K562 (cell line): Measurements from ENCODE around the gene ZNF296. TPM values are rescaled to one million over a fixed set of nuclear protein-coding genes. Genes with fewer than 3 reads are reported as not detected.

ENCODE experiments used
- ATAC-seq: fragments of 200-7000 bp; cut with Tn5 transposase; 3 replicates; pipeline ENCODE4 v1.9.1; 2020; ENCODE audit warnings: moderate library complexity
- BruUV-seq: library from RNA; stranded (reverse); fragments of 400-500 nt; replicated peaks from 2 replicates; lab custom pipeline; 2021; lab: Mats Ljungman, UMichigan
- CTCF ChIA-PET: fragments of 300-600 bp; formaldehyde crosslinking; extraction: SDS; loops from one replicate; lab custom pipeline; 2021; ENCODE audit warnings: low intra/inter-chr PET ratio; lab: Yijun Ruan, JAX
- POLR2A ChIA-PET: fragments of 300-600, 350-650 bp; sonication (Branson Sonifier 250); formaldehyde crosslinking; extraction: SDS; loops from one replicate; lab custom pipeline; 2021; ENCODE audit warnings: antibody characterized with exemption, inconsistent platforms; lab: Yijun Ruan, JAX
- DNase-seq, 4 experiments: peaks; one replicate each; pipeline versions ENCODE4 v3.0.0 to v3.0.0-alpha.2; 2011 to 2018; ENCODE audit warnings: low spot score in 3 of 4, mixed read lengths in 3 of 4; ENCODE audit errors: extremely low read depth in 1 of 4
- FAIRE-seq: peaks from 2 replicates; lab custom pipeline; 2011; peaks lifted over from hg19 to GRCh38; lab: Jason Lieb, UNC
- H2AFZ ChIP-seq: 2 replicates; pipeline ENCODE4 v1.6.0; 2011; ENCODE audit warnings: low read depth, low read length, control low read depth, inconsistent platforms
- H3K27ac ChIP-seq: fragments of 200-600 bp; 3 replicates; pipeline ENCODE4 v1.8.0; 2011; ENCODE audit warnings: low read depth, mild to moderate bottlenecking, control low read depth, inconsistent platforms, low read length, moderate library complexity, mixed read lengths; ENCODE audit errors: extremely low read depth
- H3K27me3 ChIP-seq, 2 experiments: fragments of 300-600 bp in 1 of 2; 2 replicates in 1 of 2; 3 replicates in 1 of 2; pipeline versions ENCODE4 v1.6.0 to v1.8.0; 2011; ENCODE audit warnings: inconsistent platforms in 2 of 2, low read length in 2 of 2, mild to moderate bottlenecking in 1 of 2, mixed read lengths in 1 of 2, moderate library complexity in 1 of 2; ENCODE audit not compliant: control insufficient read depth in 2 of 2, insufficient read depth in 2 of 2
- H3K36me3 ChIP-seq: fragments of 300-600 bp; 3 replicates; pipeline ENCODE4 v1.8.0; 2011; ENCODE audit warnings: mild to moderate bottlenecking, low read length, inconsistent platforms; ENCODE audit not compliant: control insufficient read depth, insufficient read depth
- H3K4me1 ChIP-seq, 2 experiments: fragments of 200-600 bp in 1 of 2; replicated peaks in 1 of 2; 2 replicates in 1 of 2; 3 replicates in 1 of 2; pipeline versions ENCODE4 v1.5.1 to v1.8.0; 2011; ENCODE audit warnings: inconsistent platforms in 2 of 2, low read length in 2 of 2, mild to moderate bottlenecking in 1 of 2, mixed read lengths in 1 of 2, moderate library complexity in 1 of 2; ENCODE audit not compliant: control insufficient read depth in 2 of 2, insufficient read depth in 2 of 2
- H3K4me2 ChIP-seq: 2 replicates; pipeline ENCODE4 v1.6.1; 2011; ENCODE audit warnings: low read length, control low read depth, inconsistent platforms, mixed read lengths; ENCODE audit not compliant: insufficient read depth
- H3K4me3 ChIP-seq: fragments of 200-600 bp; sonication (generic), shearing (Covaris generic); 2 replicates; pipeline ENCODE4 v1.5.1; 2016; ENCODE audit warnings: control low read depth, inconsistent platforms
- H3K79me2 ChIP-seq: fragments of 200-600 bp; 3 replicates; pipeline ENCODE4 v1.8.0; 2011; ENCODE audit warnings: low read length, inconsistent platforms; ENCODE audit not compliant: control insufficient read depth, insufficient read depth
- H3K9ac ChIP-seq, 2 experiments: 2 replicates each; pipeline versions ENCODE4 v1.6.0 to v1.6.1; 2011; ENCODE audit warnings: low read depth in 2 of 2, low read length in 2 of 2, control low read depth in 1 of 2, inconsistent platforms in 1 of 2, mild to moderate bottlenecking in 1 of 2, mixed read lengths in 1 of 2; ENCODE audit not compliant: insufficient read depth in 1 of 2
- H3K9me1 ChIP-seq: one replicate; pipeline ENCODE4 v1.6.0; 2011; ENCODE audit warnings: inconsistent platforms, mild to moderate bottlenecking, low read length, moderate library complexity; ENCODE audit not compliant: control insufficient read depth, insufficient read depth
- H3K9me3 ChIP-seq: replicated peaks from 2 replicates; pipeline ENCODE4 v1.5.1; 2011; ENCODE audit warnings: low read depth, low read length, inconsistent platforms; ENCODE audit not compliant: control insufficient read depth, insufficient read depth
- H4K20me1 ChIP-seq: replicated peaks from 2 replicates; pipeline ENCODE4 v1.6.1; 2011; ENCODE audit warnings: low read length, inconsistent platforms, mixed read lengths; ENCODE audit not compliant: control insufficient read depth, insufficient read depth
- ETS2 ChIP-seq: IDR thresholded peaks from 2 replicates; pipeline ENCODE4 v1.6.1; 2016; ENCODE audit warnings: borderline replicate concordance, missing genetic modification characterization, mild to moderate bottlenecking, moderate library complexity, missing compliant biosample characterization; ENCODE audit not compliant: poor library complexity, severe bottlenecking
- NR2C1 ChIP-seq, 2 experiments: fragments of 450-650 bp; IDR thresholded peaks; 2 replicates each; pipeline ENCODE4 v1.6.1; 2017; ENCODE audit warnings: mild to moderate bottlenecking in 2 of 2, antibody characterized with exemption in 1 of 2, inconsistent platforms in 1 of 2, missing compliant biosample characterization in 1 of 2, missing genetic modification characterization in 1 of 2
- SRSF9 ChIP-seq: fragments of 200-400 bp; formaldehyde crosslinking; IDR thresholded peaks from 2 replicates; pipeline ENCODE4 v1.6.1; 2017; ENCODE audit warnings: low read depth, low read length, borderline replicate concordance
- WGBS: fragments of 100-300 bp; shearing (Covaris generic); methylation state at CpG from one replicate; pipeline ENCODE4 v1.1.6; 2016; ENCODE audit warnings: low coverage, mixed read lengths; ENCODE audit not compliant: insufficient coverage; ENCODE audit errors: missing lambda C conversion rate; 5-methylcytosine and 5-hydroxymethylcytosine counted together
- in situ Hi-C: fragments of 300-500 bp; cut with MboI; formaldehyde crosslinking; loops from 4 replicates; pipeline ENCODE4 v1.15.0; 2018; ENCODE audit warnings: inconsistent platforms, mixed read lengths
- intact Hi-C: fragments of 100-400 bp; cut with micrococcal nuclease; formaldehyde crosslinking; loops from 2 replicates; pipeline ENCODE4 v1.14.2; 2022
- polyA plus RNA-seq, 8 experiments: library from polyadenylated mRNA; depleted of rRNA in 4 of 8; stranded (reverse) in 5 of 8; unstranded in 3 of 8; fragments of >200 nt; fragmentation: Nextera tagmentation in 2 of 8; fragmentation: Illumina TruSeq in 1 of 8; extraction: Ambion mirVana in 2 of 8; extraction: Trizol in 1 of 8; gene quantifications; 2 replicates each; pipeline versions ENCODE4 v1.2.1 to v1.2.3, GENCODE V29; 2011 to 2014; ENCODE audit warnings: inconsistent platforms in 1 of 8, missing spikeins in 1 of 8
- small RNA-seq: library from RNA; depleted of rRNA; stranded (forward); fragments of <200 nt; gene quantifications from one replicate; pipeline ENCODE3, GENCODE V24; 2014
- total RNA-seq, 7 experiments: library from RNA; depleted of rRNA in 6 of 7; stranded (reverse); fragments of >200 nt in 6 of 7; fragmentation: Illumina TruSeq in 2 of 7; extraction: Trizol in 2 of 7; gene quantifications; 2 replicates each; pipeline versions ENCODE4 v1.2.1 to v1.2.3, GENCODE V29; 2011 to 2021; ENCODE audit warnings: low replicate concordance in 1 of 7

The ZNF296 gene
- total and polyA plus RNA-seq, 9 of the 15 experiments (the other 6 are each of a cell fraction or from before 2014, with no cell fraction given), result 0.03 to 8.8 (median 0.47) TPM; not detected in 1

- TF ChIP-seq ETS2 (tag), result no peak
These were observed 53.2 kb downstream of the ZNF296 start (continued) for GRCh38 chr19:45023048-45023447.

DNA sequence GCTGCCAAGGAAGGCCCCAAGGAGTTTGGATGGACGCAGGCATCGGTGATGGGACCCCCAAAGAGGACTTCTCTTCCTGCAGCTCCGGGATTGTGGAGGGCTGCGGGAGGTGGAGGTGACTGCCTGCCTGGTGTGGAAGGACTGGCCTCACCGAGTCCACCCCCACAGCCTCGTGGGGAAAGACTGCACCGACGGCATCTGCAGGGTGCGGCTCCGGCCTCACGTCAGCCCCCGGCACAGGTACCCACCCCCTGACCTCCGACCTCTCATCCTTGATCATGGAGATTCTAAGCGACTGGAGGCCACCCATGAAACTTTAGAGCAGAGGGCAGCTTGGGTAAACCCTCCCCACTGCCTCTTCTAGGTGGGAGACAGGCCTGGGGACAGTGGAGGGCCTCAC lies 54.3 kb downstream of the ZNF296 start:
- POLR2A ChIA-PET, result no interaction called here
- intact Hi-C loops, result no loop called here
- H3K79me2 ChIP-seq, result no peaks in the 10 kb centered on the region
- no peak overlapping the region for H2AFZ ChIP-seq
- WGBS, result 55% methylated on average over 14 of the region's 14 CpGs
- peak in 1 of 4 experiments; percentile 9 for DNase-seq
- H3K4me3 ChIP-seq, result no peak overlapping the region
- TF ChIP-seq SRSF9 (no peak), NR2C1 (IDR thresholded peaks at IDR 0.05) (peak; percentile 61), NR2C1 (tag; IDR thresholded peaks at IDR 0.05) (no peak)
- TF ChIP-seq, all 486 proteins: peak for 1
- ATAC-seq, result no peak
- no peak overlapping the region for H3K4me2 ChIP-seq
- CTCF ChIA-PET, result no interaction called here
- no peak overlapping the region for H3K9ac ChIP-seq
- in situ Hi-C loops, result no loop called here
- no peaks in the 10 kb centered on the region for H4K20me1 ChIP-seq
- H3K27me3 ChIP-seq, result no peaks in the 10 kb centered on the region; a peak in 1 of 5 replicates
- H3K9me3 ChIP-seq, result no peaks in the 10 kb centered on the region
- H3K36me3 ChIP-seq, result no peaks in the 10 kb centered on the region
- H3K27ac ChIP-seq, result no peak overlapping the region
- no peak for FAIRE-seq
- BruUV-seq, result no TSS peak
- H3K4me1 ChIP-seq, result peaks cover 0 to 5% of the 10 kb centered on the region in 2 experiments; a peak in 2 of 5 replicates
- H3K9me1 ChIP-seq, result no peaks in the 10 kb centered on the region

Small RNAs within 50 kb of the gene (small RNA-seq; reads per million reads assigned to genes)
- not detected for gene RNU6-611P

Other genes with a start within 250 kb of the ZNF296 start
Only the 7 nearest of the 17 such genes appear.
- 0.24 and 0.95 TPM in 2 replicates for gene RELB, start 75.0 kb downstream of the ZNF296 start, total RNA-seq (2014; rRNA removed)
- gene RELB, start 75.0 kb downstream of the ZNF296 start, total RNA-seq (2014; rRNA removed; fragmentation: Illumina TruSeq; extraction: Trizol), result 0.15 and 0.29 TPM in 2 replicates
- 0.08 and 0.18 TPM in 2 replicates for gene RELB, start 75.0 kb downstream of the ZNF296 start, total RNA-seq (2015; rRNA removed; fragmentation: Illumina TruSeq; extraction: Trizol)
- gene RELB, start 75.0 kb downstream of the ZNF296 start, total RNA-seq (2021), result 0.89 and 1.1 TPM in 2 replicates
- 0.24 and 0.35 TPM in 2 replicates for gene RELB, start 75.0 kb downstream of the ZNF296 start, polyA plus RNA-seq (2011; rRNA removed)
- 0.17 and 0.28 TPM in 2 replicates for gene RELB, start 75.0 kb downstream of the ZNF296 start, polyA plus RNA-seq (2014; fragmentation: Illumina TruSeq; extraction: Trizol)
- not detected for gene RELB, start 75.0 kb downstream of the ZNF296 start, polyA plus RNA-seq (2014; fragmentation: Nextera tagmentation; extraction: Ambion mirVana)
- 1.1 and 2.1 TPM in 2 replicates for gene RELB, start 75.0 kb downstream of the ZNF296 start, polyA plus RNA-seq (2014; rRNA removed)
- 56.7 and 74.5 TPM in 2 replicates for gene CLASRP, start 37.4 kb downstream of the ZNF296 start, total RNA-seq (2014; rRNA removed)
- gene CLASRP, start 37.4 kb downstream of the ZNF296 start, total RNA-seq (2014; rRNA removed; fragmentation: Illumina TruSeq; extraction: Trizol), result 31.1 and 34.6 TPM in 2 replicates
- 46.4 and 46.7 TPM in 2 replicates for gene CLASRP, start 37.4 kb downstream of the ZNF296 start, total RNA-seq (2015; rRNA removed; fragmentation: Illumina TruSeq; extraction: Trizol)
- gene CLASRP, start 37.4 kb downstream of the ZNF296 start, total RNA-seq (2021), result 81.6 and 86.3 TPM in 2 replicates
- 34.4 and 55.3 TPM in 2 replicates for gene CLASRP, start 37.4 kb downstream of the ZNF296 start, polyA plus RNA-seq (2011; rRNA removed)
- 44.0 and 45.2 TPM in 2 replicates for gene CLASRP, start 37.4 kb downstream of the ZNF296 start, polyA plus RNA-seq (2014; fragmentation: Illumina TruSeq; extraction: Trizol)
- gene CLASRP, start 37.4 kb downstream of the ZNF296 start, polyA plus RNA-seq (2014; fragmentation: Nextera tagmentation; extraction: Ambion mirVana), result 1 to 10 TPM in 1 of 2 experiments, under 1 TPM in 1; 0.94 to 1.2 TPM
- 72.2 and 80.0 TPM in 2 replicates for gene CLASRP, start 37.4 kb downstream of the ZNF296 start, polyA plus RNA-seq (2014; rRNA removed)
- 54.9 and 62.7 TPM in 2 replicates for gene GEMIN7, start 2.8 kb upstream of the ZNF296 start, total RNA-seq (2014; rRNA removed)
- gene GEMIN7, start 2.8 kb upstream of the ZNF296 start, total RNA-seq (2014; rRNA removed; fragmentation: Illumina TruSeq; extraction: Trizol), result 31.3 and 33.0 TPM in 2 replicates
- 39.5 and 42.3 TPM in 2 replicates for gene GEMIN7, start 2.8 kb upstream of the ZNF296 start, total RNA-seq (2015; rRNA removed; fragmentation: Illumina TruSeq; extraction: Trizol)
- 60.7 and 62.6 TPM in 2 replicates for gene GEMIN7, start 2.8 kb upstream of the ZNF296 start, total RNA-seq (2021)
- 23.1 and 32.5 TPM in 2 replicates for gene GEMIN7, start 2.8 kb upstream of the ZNF296 start, polyA plus RNA-seq (2011; rRNA removed)
- 32.6 and 50.6 TPM in 2 replicates for gene GEMIN7, start 2.8 kb upstream of the ZNF296 start, polyA plus RNA-seq (2014; fragmentation: Illumina TruSeq; extraction: Trizol)
- 100 to 1,000 TPM in 1 of 2 experiments, 10 to 100 TPM in 1; 84.9 to 124 TPM for gene GEMIN7, start 2.8 kb upstream of the ZNF296 start, polyA plus RNA-seq (2014; fragmentation: Nextera tagmentation; extraction: Ambion mirVana)
- gene GEMIN7, start 2.8 kb upstream of the ZNF296 start, polyA plus RNA-seq (2014; rRNA removed), result 49.6 and 57.5 TPM in 2 replicates
- 20.3 and 38.6 TPM in 2 replicates for gene PPP1R37, start 16.7 kb upstream of the ZNF296 start, total RNA-seq (2014; rRNA removed)
- 3.1 and 3.5 TPM in 2 replicates for gene PPP1R37, start 16.7 kb upstream of the ZNF296 start, total RNA-seq (2014; rRNA removed; fragmentation: Illumina TruSeq; extraction: Trizol)
- gene PPP1R37, start 16.7 kb upstream of the ZNF296 start, total RNA-seq (2015; rRNA removed; fragmentation: Illumina TruSeq; extraction: Trizol), result 7.9 and 8.4 TPM in 2 replicates
- 16.4 and 17.6 TPM in 2 replicates for gene PPP1R37, start 16.7 kb upstream of the ZNF296 start, total RNA-seq (2021)
- 7.3 and 8.0 TPM in 2 replicates for gene PPP1R37, start 16.7 kb upstream of the ZNF296 start, polyA plus RNA-seq (2011; rRNA removed)
- 2.7 and 5.0 TPM in 2 replicates for gene PPP1R37, start 16.7 kb upstream of the ZNF296 start, polyA plus RNA-seq (2014; fragmentation: Illumina TruSeq; extraction: Trizol)
- under 1 TPM; 0.04 to 0.10 TPM for gene PPP1R37, start 16.7 kb upstream of the ZNF296 start, polyA plus RNA-seq (2014; fragmentation: Nextera tagmentation; extraction: Ambion mirVana)
- gene PPP1R37, start 16.7 kb upstream of the ZNF296 start, polyA plus RNA-seq (2014; rRNA removed), result 19.9 and 22.0 TPM in 2 replicates
- gene NKPD1, start 84.5 kb upstream of the ZNF296 start, total RNA-seq (2014; rRNA removed), result 0.09 TPM in 1 of 2 replicates, not detected in the other
- not detected in 2 replicates for gene NKPD1, start 84.5 kb upstream of the ZNF296 start, total RNA-seq (2014; rRNA removed; fragmentation: Illumina TruSeq; extraction: Trizol)
- gene NKPD1, start 84.5 kb upstream of the ZNF296 start, total RNA-seq (2015; rRNA removed; fragmentation: Illumina TruSeq; extraction: Trizol), result not detected in 2 replicates
- gene NKPD1, start 84.5 kb upstream of the ZNF296 start, total RNA-seq (2021), result 0.04 TPM in 2 replicates
- gene NKPD1, start 84.5 kb upstream of the ZNF296 start, polyA plus RNA-seq (2011; rRNA removed), result 0.01 TPM in 1 of 2 replicates, not detected in the other
- 0.03 TPM in 1 of 2 replicates, not detected in the other for gene NKPD1, start 84.5 kb upstream of the ZNF296 start, polyA plus RNA-seq (2014; fragmentation: Illumina TruSeq; extraction: Trizol)
- not detected for gene NKPD1, start 84.5 kb upstream of the ZNF296 start, polyA plus RNA-seq (2014; fragmentation: Nextera tagmentation; extraction: Ambion mirVana)
- 0.04 and 0.07 TPM in 2 replicates for gene NKPD1, start 84.5 kb upstream of the ZNF296 start, polyA plus RNA-seq (2014; rRNA removed)
- 16.6 and 18.8 TPM in 2 replicates for gene TRAPPC6A, start 101.8 kb upstream of the ZNF296 start, total RNA-seq (2014; rRNA removed)
- 1.5 and 2.7 TPM in 2 replicates for gene TRAPPC6A, start 101.8 kb upstream of the ZNF296 start, total RNA-seq (2014; rRNA removed; fragmentation: Illumina TruSeq; extraction: Trizol)
- gene TRAPPC6A, start 101.8 kb upstream of the ZNF296 start, total RNA-seq (2015; rRNA removed; fragmentation: Illumina TruSeq; extraction: Trizol), result 9.5 and 11.6 TPM in 2 replicates
- 17.8 and 20.2 TPM in 2 replicates for gene TRAPPC6A, start 101.8 kb upstream of the ZNF296 start, total RNA-seq (2021)
- gene TRAPPC6A, start 101.8 kb upstream of the ZNF296 start, polyA plus RNA-seq (2011; rRNA removed), result 22.4 and 35.8 TPM in 2 replicates
- gene TRAPPC6A, start 101.8 kb upstream of the ZNF296 start, polyA plus RNA-seq (2014; fragmentation: Illumina TruSeq; extraction: Trizol), result 5.0 and 14.3 TPM in 2 replicates
- 1 to 10 TPM in 1 of 2 experiments, under 1 TPM in 1; 0.82 to 7.7 TPM for gene TRAPPC6A, start 101.8 kb upstream of the ZNF296 start, polyA plus RNA-seq (2014; fragmentation: Nextera tagmentation; extraction: Ambion mirVana)
- 23.6 and 28.2 TPM in 2 replicates for gene TRAPPC6A, start 101.8 kb upstream of the ZNF296 start, polyA plus RNA-seq (2014; rRNA removed)
- 5.2 and 9.8 TPM in 2 replicates for gene BLOC1S3, start 102.3 kb upstream of the ZNF296 start, total RNA-seq (2014; rRNA removed)
- gene BLOC1S3, start 102.3 kb upstream of the ZNF296 start, total RNA-seq (2014; rRNA removed; fragmentation: Illumina TruSeq; extraction: Trizol), result 3.3 and 3.9 TPM in 2 replicates
- 4.3 and 4.4 TPM in 2 replicates for gene BLOC1S3, start 102.3 kb upstream of the ZNF296 start, total RNA-seq (2015; rRNA removed; fragmentation: Illumina TruSeq; extraction: Trizol)
- 17.1 and 20.2 TPM in 2 replicates for gene BLOC1S3, start 102.3 kb upstream of the ZNF296 start, total RNA-seq (2021)
- gene BLOC1S3, start 102.3 kb upstream of the ZNF296 start, polyA plus RNA-seq (2011; rRNA removed), result 6.2 and 11.4 TPM in 2 replicates
- 10.3 and 11.1 TPM in 2 replicates for gene BLOC1S3, start 102.3 kb upstream of the ZNF296 start, polyA plus RNA-seq (2014; fragmentation: Illumina TruSeq; extraction: Trizol)
- 10 to 100 TPM; 12.4 to 16.1 TPM for gene BLOC1S3, start 102.3 kb upstream of the ZNF296 start, polyA plus RNA-seq (2014; fragmentation: Nextera tagmentation; extraction: Ambion mirVana)
- gene BLOC1S3, start 102.3 kb upstream of the ZNF296 start, polyA plus RNA-seq (2014; rRNA removed), result 7.6 and 10.4 TPM in 2 replicates